CD4-positive, alpha-beta T cell (primary cell): Measurements from ENCODE around the gene RALGPS1. TPM values are rescaled to one million over a fixed set of nuclear protein-coding genes. Genes with fewer than 3 reads are reported as not detected.

Experiments used
- ATAC-seq: fragments of 200-7000 bp; cut with Tn5 transposase; one replicate; pipeline ENCODE4 v1.10.0; 2022; ENCODE audit warnings: mild to moderate bottlenecking; ENCODE audit not compliant: poor library complexity
- CTCF ChIA-PET: fragments of 350-600 bp; sonication (Branson Sonifier 250); formaldehyde crosslinking; loops from one replicate; lab custom pipeline; 2021; ENCODE audit warnings: antibody characterized with exemption, inconsistent platforms; lab: Charles Lee
- POLR2A ChIA-PET: fragments of 350-600 bp; sonication (Branson Sonifier 250); formaldehyde crosslinking; loops from one replicate; lab custom pipeline; 2021; ENCODE audit warnings: antibody characterized with exemption, inconsistent platforms; lab: Charles Lee
- DNase-seq, 14 experiments: peaks; one replicate each; pipeline ENCODE4 v3.0.0-alpha.2; 2013 to 2020; ENCODE audit warnings: mixed read lengths in 2 of 14
- H3K27ac ChIP-seq, 2 donors: one replicate each; pipeline versions ENCODE4 v1.5.1 to v1.7.0; 2013; ENCODE audit warnings: low read length in 2 of 2, low read depth in 1 of 2, mild to moderate bottlenecking in 1 of 2
- H3K27me3 ChIP-seq, 2 experiments: 1 replicate in 1 of 2; 2 replicates in 1 of 2; pipeline versions ENCODE4 v1.6.1 to v1.7.0; 2013; ENCODE audit warnings: low read length in 2 of 2, control low read depth in 1 of 2, mild to moderate bottlenecking in 1 of 2, moderate library complexity in 1 of 2; ENCODE audit not compliant: insufficient read depth in 2 of 2, control insufficient read depth in 1 of 2
- H3K36me3 ChIP-seq: one replicate; pipeline ENCODE4 v1.6.1; 2013; ENCODE audit warnings: low read length, control low read depth; ENCODE audit not compliant: insufficient read depth
- H3K4me1 ChIP-seq: one replicate; pipeline ENCODE4 v1.6.1; 2013; ENCODE audit warnings: low read length, control low read depth; ENCODE audit not compliant: insufficient read depth
- H3K4me3 ChIP-seq: one replicate; pipeline ENCODE4 v1.5.1; 2013; ENCODE audit warnings: mild to moderate bottlenecking, low read length, moderate library complexity
- H3K9me3 ChIP-seq, 2 experiments: 1 replicate in 1 of 2; 2 replicates in 1 of 2; pipeline versions ENCODE4 v1.6.1 to v1.7.0; 2013; ENCODE audit warnings: low read length in 2 of 2, mild to moderate bottlenecking in 2 of 2, control low read depth in 1 of 2, moderate library complexity in 1 of 2; ENCODE audit not compliant: control insufficient read depth in 1 of 2, insufficient read depth in 1 of 2
- H3K27ac Mint-ChIP-seq: one replicate; pipeline ENCODE4 v1.8.0; 2020; ENCODE audit warnings: mixed read lengths
- H3K27me3 Mint-ChIP-seq: one replicate; pipeline ENCODE4 v1.8.0; 2021; ENCODE audit warnings: mixed read lengths
- H3K36me3 Mint-ChIP-seq: one replicate; pipeline ENCODE4 v1.8.0; 2021; ENCODE audit warnings: low read depth, mixed read lengths
- H3K4me1 Mint-ChIP-seq: one replicate; pipeline ENCODE4 v1.8.0; 2021; ENCODE audit warnings: low read depth, mixed read lengths
- H3K4me3 Mint-ChIP-seq: one replicate; pipeline ENCODE4 v1.8.0; 2020; ENCODE audit warnings: mild to moderate bottlenecking, mixed read lengths
- H3K9me3 Mint-ChIP-seq: one replicate; pipeline ENCODE4 v1.8.0; 2020; ENCODE audit warnings: mixed read lengths
- CTCF ChIP-seq: fragments of 200-600 bp; IDR thresholded peaks from one replicate; pipeline ENCODE4 v1.8.0; 2022; ENCODE audit warnings: antibody characterized with exemption, mild to moderate bottlenecking
- intact Hi-C, 2 experiments: fragments of 100-400 bp; cut with DNase I in 1 of 2; cut with micrococcal nuclease in 1 of 2; formaldehyde crosslinking; loops; one replicate each; pipeline versions ENCODE4 v1.15.1 to v1.9.0; 2023 to 2025; cut with DNase I, micrococcal nuclease
- total RNA-seq, 174 experiments: library from RNA in 2 of 174; stranded (reverse) in 2 of 174; gene quantifications; one replicate each; pipeline ENCODE4 v1.2.3 and lab custom pipeline; 2021 to 2026

Gene RALGPS1
- total RNA-seq, 2 experiments from 2014 or later: 5.8 to 6.3 TPM

- POLR2A ChIA-PET: no interaction called here
- Histone ChIP-seq H3K36me3 (no peaks in the 10 kb centered on the region), H3K9me3 (no peaks in the 10 kb centered on the region), H3K4me3 (no peak overlapping the region), H3K27ac (no peak overlapping the region), H3K27me3 (no peaks in the 10 kb centered on the region), H3K4me1 (no peaks in the 10 kb centered on the region)
- Mint-ChIP-seq H3K4me1 (no peaks in the 10 kb centered on the region), H3K27me3 (no peaks in the 10 kb centered on the region), H3K27ac (no peak overlapping the region), H3K36me3 (no peaks in the 10 kb centered on the region), H3K9me3 (no peaks in the 10 kb centered on the region), H3K4me3 (no peak overlapping the region)
- ATAC-seq (no peak), DNase-seq (no peak)
- CTCF ChIA-PET: no interaction called here
- no peak for TF ChIP-seq CTCF
- intact Hi-C loops: no loop called here
Observed at GRCh38 chr9:127029548-127029947, 115.0 kb downstream of the RALGPS1 start.

- H3K27me3 Mint-ChIP-seq: no peaks in the 10 kb centered on the region
- Histone ChIP-seq H3K27me3 (no peaks in the 10 kb centered on the region), H3K4me3 (no peak overlapping the region), H3K27ac (no peak overlapping the region), H3K9me3 (no peaks in the 10 kb centered on the region), H3K4me1 (no peaks in the 10 kb centered on the region), H3K36me3 (no peaks in the 10 kb centered on the region)
- no peak for ATAC-seq
- H3K9me3 Mint-ChIP-seq: no peaks in the 10 kb centered on the region
- no peak overlapping the region for H3K4me3 Mint-ChIP-seq
- no peak overlapping the region for H3K27ac Mint-ChIP-seq
- no peaks in the 10 kb centered on the region for H3K36me3 Mint-ChIP-seq
- TF ChIP-seq CTCF: no peak
- no peak for DNase-seq
- intact Hi-C loops: no loop called here
- H3K4me1 Mint-ChIP-seq: no peaks in the 10 kb centered on the region
- CTCF ChIA-PET: no interaction called here
- POLR2A ChIA-PET: no interaction called here
Observed at GRCh38 chr9:127030814-127031740, 116.5 kb downstream of the RALGPS1 start.

GRCh38 chr9:127032256-127032655 lies 117.7 kb downstream of the RALGPS1 start:
- H3K27ac Mint-ChIP-seq: no peak overlapping the region
- ChIA-PET CTCF (no interaction called here), POLR2A (no interaction called here)
- no peak overlapping the region for H3K27ac ChIP-seq
- no peaks in the 10 kb centered on the region for H3K9me3 Mint-ChIP-seq
- H3K4me3 Mint-ChIP-seq: no peak overlapping the region
- DNase-seq (no peak), ATAC-seq (no peak)
- intact Hi-C loops: no loop called here
- H3K27me3 ChIP-seq: no peaks in the 10 kb centered on the region
- no peaks in the 10 kb centered on the region for H3K4me1 ChIP-seq
- TF ChIP-seq CTCF: no peak
- no peak overlapping the region for H3K4me3 ChIP-seq
- H3K36me3 ChIP-seq: no peaks in the 10 kb centered on the region
- no peaks in the 10 kb centered on the region for H3K4me1 Mint-ChIP-seq
- no peaks in the 10 kb centered on the region for H3K36me3 Mint-ChIP-seq
- H3K27me3 Mint-ChIP-seq: no peaks in the 10 kb centered on the region
- no peaks in the 10 kb centered on the region for H3K9me3 ChIP-seq
